GM12801 (cell line): ENCODE data around the gene RPF1.

Experiments used
- TF ChIP-seq, protein P1 (sequence below): IDR thresholded peaks from one replicate; pipeline ENCODE4 v1.5.1; 2011; ENCODE audit warnings: control low read depth; ENCODE audit not compliant: insufficient read length; ENCODE audit errors: extremely low read depth

The RPF1 gene

DNA sequence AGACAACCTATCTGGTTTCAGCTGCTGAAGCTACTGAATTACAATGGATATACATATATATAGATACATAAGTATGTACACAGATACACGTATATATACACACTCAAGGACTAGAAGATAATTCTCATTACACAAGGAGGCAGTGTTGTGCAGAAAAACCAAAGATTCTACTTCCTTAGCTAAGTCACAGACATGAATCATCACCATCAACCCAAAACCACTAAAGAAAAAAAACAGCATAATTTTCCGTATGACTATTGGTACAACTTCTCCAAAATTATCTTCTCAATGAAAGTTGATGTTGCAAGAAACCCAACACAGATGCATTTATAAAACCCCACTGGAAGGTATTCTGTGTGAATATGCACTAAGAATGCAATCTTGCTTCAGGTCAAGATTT lies 36.8 kb upstream of the RPF1 start:
- TF ChIP-seq, protein P1, sequence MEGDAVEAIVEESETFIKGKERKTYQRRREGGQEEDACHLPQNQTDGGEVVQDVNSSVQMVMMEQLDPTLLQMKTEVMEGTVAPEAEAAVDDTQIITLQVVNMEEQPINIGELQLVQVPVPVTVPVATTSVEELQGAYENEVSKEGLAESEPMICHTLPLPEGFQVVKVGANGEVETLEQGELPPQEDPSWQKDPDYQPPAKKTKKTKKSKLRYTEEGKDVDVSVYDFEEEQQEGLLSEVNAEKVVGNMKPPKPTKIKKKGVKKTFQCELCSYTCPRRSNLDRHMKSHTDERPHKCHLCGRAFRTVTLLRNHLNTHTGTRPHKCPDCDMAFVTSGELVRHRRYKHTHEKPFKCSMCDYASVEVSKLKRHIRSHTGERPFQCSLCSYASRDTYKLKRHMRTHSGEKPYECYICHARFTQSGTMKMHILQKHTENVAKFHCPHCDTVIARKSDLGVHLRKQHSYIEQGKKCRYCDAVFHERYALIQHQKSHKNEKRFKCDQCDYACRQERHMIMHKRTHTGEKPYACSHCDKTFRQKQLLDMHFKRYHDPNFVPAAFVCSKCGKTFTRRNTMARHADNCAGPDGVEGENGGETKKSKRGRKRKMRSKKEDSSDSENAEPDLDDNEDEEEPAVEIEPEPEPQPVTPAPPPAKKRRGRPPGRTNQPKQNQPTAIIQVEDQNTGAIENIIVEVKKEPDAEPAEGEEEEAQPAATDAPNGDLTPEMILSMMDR: no peak

DNA sequence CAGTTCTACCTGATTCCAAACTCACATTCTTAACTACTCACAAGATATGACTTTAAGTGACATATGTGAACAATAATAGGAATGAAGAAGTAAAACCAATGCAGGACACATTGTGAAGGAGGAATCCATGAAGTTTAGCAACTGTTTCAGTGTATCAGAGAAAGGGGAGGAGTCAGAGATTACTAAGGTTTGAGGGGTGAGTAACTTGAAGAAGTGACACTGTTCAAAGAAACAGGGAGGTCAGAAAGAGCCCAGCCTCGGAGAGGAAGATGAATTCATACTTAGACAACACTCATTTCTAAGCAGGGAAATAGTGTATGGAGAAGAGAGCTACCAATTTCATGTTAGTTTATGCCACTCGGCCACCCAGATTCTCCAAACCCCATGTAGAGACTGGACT lies 28.2 kb upstream of the RPF1 start:
- TF ChIP-seq, protein P1: no peak

DNA sequence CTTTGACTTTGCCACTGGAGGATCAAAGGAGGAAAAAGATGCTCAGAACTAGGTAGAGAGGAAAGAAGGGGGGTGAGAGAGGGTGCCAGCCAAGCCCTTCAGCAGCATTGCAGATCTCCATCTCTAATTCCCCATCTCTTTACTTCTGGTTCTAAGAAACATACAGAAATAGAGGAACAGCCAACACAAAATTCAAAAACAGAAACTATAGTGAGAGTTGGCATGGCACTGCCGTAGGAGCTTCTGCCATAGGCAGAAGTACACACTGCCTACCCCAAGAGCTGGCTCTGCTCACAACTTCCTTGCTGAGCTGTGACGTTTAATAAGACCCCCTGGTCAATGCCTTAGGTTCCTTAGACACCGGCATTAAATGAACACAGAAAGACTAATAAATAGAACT lies 26.6 kb upstream of the RPF1 start:
- TF ChIP-seq, protein P1: no peak

DNA sequence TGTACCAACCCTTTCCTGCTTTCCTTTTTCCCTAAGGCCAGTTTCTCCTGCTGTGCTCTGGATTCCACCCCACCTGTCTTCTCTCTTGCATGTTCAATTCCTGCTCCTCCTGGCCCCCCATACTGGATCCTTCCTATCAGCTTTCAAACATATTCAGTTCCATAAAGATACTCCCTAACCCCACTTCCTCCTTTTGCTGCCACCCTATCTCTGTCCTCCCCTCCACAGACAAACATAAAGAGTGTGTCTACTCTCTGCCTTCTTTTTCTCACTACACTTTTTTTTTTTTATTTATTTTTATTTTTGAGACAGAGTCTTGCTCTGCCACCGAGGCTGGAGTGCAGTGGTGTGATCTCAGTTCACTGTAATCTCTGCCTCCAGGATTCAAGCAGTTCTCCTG lies 16.9 kb upstream of the RPF1 start:
- TF ChIP-seq, protein P1: no peak

DNA sequence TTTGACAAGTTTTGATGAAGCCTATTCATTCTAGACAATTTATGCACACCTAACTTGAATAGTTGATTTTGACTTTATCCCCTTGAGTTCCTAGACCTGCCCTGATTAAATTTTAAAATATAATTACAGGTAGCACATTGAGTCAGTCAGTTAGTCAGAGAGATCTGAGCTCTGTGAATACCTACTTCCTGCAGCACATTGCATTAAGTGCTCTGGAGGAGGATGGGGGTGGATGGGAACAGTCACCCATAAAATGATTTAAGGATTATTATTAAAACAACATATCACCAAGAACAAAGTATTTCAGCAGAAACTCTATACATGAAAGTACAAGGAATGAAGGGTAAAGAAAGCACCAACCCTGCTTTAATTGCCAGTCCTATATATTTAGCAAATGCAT lies 11.8 kb upstream of the RPF1 start:
- TF ChIP-seq, protein P1: no peak

DNA sequence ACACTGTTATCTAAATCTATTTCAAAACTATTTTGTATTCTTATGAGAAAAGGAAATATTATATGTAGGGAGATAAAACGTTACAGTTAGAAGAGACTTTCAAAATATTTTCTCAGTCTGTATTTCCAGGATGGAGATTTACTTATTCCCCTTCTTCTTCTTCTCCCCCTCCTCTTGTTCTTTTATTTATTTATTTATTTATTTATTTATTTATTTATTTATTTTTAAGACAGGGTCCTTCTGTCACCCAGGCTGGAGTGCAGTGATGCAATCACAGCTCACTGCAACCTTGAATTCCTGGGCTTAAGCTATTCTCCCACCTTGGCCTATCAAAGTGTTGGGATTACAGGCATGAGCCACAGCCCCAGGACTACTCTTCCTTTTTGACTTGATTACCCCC lies 2.8 kb upstream of the RPF1 start:
- TF ChIP-seq, protein P1: no peak

DNA sequence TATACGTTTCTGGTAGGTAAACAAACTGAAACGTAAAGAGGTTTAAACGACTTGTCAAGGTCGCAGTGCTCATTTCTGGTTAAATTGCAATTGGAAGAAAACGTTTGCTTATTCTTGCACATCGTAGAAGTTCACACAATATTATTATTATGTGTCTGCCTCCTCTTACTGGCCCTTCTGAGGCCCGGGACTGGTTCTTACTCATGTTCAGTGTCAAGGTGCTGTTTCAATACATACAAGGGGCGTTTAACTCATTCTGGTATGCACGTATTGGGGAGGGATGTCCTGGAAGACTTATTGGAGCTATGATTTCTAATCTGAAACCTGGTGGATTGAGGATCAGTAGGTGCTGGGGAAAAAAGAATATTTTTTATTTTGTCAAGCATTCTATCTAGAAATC lies 932 bp downstream of the RPF1 start:
- TF ChIP-seq, protein P1: no peak

DNA sequence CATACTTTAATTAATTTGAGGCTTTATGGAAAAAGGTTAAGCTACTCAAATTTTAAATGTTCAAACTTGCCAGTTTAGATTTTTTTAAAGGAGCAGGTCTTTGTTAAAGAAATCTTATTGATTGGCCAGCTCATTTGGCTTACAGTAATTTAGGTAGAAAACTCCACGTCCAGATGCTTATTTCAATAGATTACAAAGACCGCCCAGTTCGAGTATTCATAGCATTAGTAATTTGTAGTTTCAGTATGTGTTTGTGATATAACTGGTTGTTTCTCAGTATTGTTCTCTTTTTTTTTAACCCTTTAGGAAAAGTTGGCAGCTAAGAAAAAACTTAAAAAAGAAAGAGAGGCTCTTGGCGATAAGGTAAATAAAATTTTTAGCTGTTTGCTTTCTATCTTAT lies 1.6 kb downstream of the RPF1 start:
- TF ChIP-seq, protein P1: no peak
